GM21737 (cell line): ENCODE measurements around the gene MISFA.
"Not testable (repeated sequence)": the region's sequence is repeated elsewhere in the genome, so short reads cannot be mapped to it uniquely, and the experiment has no call there.

Experiments
- ATAC-seq: cut with Tn5 transposase; IDR thresholded peaks from one replicate; pipeline ENCODE4 v1.9.1; 2021; ENCODE audit warnings: mild to moderate bottlenecking, moderate library complexity; ENCODE audit not compliant: unreplicated experiment

The MISFA gene

DNA sequence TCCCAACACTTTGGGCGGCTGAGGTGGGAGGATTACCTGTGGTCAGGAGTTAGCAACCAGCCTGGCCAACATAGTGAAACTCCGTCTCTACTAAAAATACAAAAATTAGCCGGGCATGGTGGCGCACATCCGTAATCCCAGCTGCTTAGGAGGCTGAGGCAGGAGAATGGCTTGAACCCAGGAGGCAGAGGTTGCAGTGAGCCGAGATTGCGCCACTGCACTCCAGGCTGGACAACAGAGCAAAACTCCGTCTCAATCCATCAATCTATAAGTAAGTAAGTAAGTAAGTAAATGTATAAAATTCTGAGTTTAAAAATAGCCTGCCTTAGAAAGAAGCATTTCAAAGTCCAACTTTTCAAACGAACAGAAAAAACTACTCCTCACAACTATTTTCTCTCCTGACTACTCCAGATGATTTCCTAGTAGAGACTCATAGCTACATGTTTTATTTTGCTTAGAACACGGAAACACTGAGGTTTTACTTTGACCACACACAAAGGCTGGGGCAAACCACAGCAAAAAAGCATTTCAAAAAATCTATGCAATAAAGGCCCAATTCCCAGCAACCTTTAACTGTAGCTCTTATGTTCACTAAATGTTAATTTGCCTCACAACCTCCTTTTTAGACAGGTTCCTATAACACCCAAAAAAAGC is 18.2 kb downstream of the MISFA start:
- no peak for ATAC-seq

DNA sequence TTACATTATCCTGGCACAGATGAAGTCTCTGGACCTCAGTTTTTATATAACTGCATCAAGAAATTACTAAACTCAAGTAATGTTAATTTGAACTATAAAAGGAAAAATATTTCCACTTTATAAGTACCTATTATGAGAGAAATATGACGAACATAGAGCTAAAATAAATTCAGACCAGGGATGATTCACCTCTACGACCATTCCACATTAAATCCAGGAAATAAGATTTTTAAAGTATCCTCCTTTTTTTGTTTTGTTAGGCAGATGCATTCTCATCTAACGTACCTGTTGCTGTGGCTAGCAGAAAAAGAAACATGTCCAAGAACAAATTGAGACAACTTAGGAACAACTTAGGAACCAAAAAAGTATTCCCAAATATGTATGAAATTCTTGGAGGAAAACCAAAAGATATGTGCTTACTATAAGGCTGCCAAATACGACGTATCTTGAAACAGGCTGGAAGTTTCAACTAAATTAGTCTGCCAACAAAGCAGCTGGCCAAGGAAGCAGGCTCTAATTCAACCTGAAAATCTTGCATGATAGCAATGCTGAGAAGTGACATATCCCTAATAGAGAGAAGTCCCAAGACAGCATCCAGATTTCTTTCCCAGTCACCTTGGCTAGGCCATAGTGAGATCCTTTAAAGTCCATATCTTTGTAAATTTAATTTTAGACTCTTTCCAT is 18.9 kb downstream of the MISFA start:
- no peak for ATAC-seq

DNA sequence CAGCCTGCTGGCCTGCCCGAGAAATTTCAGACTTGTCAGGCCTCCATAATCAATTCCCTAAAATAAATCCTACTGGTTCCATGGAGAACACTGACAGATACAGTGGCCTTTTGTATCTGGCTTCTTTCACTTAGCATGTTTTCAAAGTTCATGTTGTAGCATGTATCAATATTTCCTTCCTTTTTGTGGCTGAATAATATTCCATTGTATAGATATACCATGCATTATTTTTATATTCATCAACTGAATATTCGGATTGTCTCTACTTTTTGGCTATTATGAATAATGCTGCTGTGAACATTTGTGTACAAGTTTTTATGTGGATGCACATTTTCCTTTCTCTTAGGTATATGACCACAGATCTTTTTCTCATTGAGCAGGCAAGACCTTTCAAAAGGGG is 24.1 kb downstream of the MISFA start:
- ATAC-seq: no peak

- no peak for ATAC-seq
These were observed 24.6 kb downstream of the MISFA start for GRCh38 chr11:18624161-18624560.

GRCh38 chr11:18632841-18633240 is 33.3 kb downstream of the MISFA start:
- ATAC-seq: no peak

DNA sequence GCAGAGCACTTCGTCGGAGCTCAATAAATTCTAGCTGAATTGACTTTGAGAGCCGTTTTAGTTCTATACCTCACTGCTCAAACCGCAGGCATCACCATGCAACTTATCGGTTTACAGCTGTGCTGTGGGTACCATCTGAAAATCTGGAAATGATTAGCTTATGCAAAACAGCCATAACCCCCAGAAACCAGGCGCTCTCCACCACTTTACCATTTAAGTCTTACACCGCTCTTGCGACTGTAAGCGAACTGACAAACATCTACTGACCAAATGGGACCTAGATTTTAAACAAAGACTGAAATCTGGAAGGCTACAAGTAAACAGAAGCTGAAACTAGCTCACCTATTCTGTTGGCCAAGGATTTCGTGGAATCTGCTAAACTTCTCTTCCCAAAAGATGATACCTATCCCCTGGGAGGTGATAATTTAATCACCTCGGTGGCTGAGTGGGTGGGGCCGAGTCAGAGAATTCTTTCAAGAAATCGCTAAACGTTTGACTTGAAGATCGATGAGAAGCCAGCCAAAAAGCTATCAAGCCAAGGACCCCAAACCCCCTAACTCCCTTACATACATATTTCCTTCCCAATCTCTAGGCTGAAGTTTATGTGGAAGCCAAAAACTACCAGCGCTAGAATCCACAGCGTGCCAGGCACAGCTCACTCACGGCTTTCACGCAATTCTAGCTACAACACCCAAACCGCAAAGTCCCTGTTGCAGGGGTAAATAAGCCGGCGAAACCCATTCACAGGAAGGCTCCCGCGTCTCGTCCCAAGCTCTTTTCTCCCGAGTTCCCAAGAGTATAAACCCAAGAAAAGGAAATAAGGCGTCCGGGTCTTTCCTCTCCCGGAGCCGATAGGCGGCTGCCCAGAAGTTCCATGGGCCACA is 33.9 kb downstream of the MISFA start:
- ATAC-seq: peak; percentile 56

GRCh38 chr11:18634140-18635032 is 34.8 kb downstream of the MISFA start, which contains the start of gene SPTY2D1:
TSS of gene SPTY2D1 (minus strand) at chr11:18634342. CDS start at chr11:18634257, 85 bp downstream.
- peak; percentile 96 for ATAC-seq

- ATAC-seq: no peak
These were observed 42.1 kb downstream of the MISFA start for GRCh38 chr11:18641677-18642076.

DNA sequence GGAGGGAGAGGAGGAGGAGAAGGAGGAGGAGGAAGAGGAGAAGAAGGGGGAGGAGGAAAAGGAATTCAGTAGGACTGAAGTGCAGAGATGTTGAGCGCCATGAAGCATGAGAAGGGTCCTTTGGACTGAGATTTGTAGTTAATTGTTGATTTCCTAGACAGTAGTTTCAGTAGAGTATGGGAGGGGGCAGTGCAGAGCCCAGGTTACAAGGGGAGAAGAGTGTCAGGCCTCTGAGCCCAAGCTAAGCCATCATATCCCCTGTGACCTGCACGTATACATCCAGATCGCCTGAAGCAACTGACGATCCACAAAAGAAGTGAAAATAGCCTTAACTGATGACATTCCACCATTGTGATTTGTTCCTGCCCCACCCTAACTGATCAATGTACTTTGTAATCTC is 43.4 kb downstream of the MISFA start:
- not testable (repeated sequence) for ATAC-seq

DNA sequence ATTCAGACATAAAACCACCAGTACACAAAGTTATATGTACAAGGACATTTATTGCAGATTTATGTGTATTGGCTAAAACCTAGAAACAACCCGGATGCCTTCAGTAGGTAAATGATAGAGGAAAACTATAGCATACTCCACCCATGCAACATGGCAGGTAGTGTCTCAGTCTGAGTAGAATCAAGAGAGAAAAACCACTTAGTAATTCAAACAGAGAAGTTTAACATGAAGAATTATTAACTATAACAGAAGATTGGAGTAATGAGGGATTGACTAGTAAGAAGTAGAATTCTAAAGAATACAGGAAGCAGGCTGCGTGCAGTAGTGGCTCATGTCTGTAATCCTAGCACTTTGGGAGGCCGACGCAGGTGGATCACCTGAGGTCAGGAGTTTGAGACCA is 50.8 kb downstream of the MISFA start:
- no peak for ATAC-seq

- ATAC-seq: no peak
These were observed 51.4 kb downstream of the MISFA start for GRCh38 chr11:18650859-18651557.
